ENCODE results near the gene RASGEF1C.
"Not testable (repeated sequence)": the region's sequence is repeated elsewhere in the genome, so short reads cannot be mapped to it uniquely, and the experiment has no call there.

RASGEF1C gene

DNA sequence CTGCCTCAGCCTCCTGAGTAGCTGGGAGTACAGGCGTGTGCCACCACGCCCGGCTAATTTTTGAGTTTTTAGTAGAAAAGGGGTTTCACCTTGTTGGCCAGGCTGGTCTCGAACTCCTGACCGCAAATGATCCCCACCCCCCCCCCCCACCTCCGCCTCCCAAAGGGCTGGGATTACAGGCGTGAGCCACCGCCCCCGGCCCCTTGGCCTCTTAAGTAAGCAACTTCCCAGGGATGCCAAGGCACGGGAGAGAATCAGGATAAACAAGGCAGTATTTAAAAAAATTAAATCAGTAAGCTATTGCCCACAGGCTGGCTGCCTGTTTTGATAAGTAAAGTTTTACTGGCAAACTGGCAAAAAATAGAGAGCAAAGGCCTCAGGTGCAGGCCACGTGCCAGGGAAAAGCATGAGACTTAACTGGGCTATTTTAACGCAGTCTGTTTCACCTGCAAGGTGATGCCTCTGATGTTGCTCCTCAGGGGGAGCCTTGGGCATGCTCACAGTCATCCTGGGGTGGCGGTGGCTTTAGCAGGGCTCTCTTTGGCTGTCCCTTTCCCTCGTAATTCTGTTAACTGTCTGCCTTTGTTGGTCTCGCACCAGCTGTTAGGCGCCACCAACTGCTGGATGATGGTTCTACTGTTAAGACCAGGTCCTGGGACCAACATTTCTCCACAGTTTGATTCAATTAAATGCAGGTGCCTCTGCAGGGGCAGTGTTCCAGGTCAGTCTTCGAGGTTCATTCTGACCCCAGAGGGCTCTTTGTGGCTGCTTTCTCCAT lies 118.1 kb downstream of the RASGEF1C start:
- TF ChIP-seq, protein P1, sequence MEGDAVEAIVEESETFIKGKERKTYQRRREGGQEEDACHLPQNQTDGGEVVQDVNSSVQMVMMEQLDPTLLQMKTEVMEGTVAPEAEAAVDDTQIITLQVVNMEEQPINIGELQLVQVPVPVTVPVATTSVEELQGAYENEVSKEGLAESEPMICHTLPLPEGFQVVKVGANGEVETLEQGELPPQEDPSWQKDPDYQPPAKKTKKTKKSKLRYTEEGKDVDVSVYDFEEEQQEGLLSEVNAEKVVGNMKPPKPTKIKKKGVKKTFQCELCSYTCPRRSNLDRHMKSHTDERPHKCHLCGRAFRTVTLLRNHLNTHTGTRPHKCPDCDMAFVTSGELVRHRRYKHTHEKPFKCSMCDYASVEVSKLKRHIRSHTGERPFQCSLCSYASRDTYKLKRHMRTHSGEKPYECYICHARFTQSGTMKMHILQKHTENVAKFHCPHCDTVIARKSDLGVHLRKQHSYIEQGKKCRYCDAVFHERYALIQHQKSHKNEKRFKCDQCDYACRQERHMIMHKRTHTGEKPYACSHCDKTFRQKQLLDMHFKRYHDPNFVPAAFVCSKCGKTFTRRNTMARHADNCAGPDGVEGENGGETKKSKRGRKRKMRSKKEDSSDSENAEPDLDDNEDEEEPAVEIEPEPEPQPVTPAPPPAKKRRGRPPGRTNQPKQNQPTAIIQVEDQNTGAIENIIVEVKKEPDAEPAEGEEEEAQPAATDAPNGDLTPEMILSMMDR (IDR thresholded peaks at IDR 0.05): peak; percentile 2
- DNase-seq (ENCODE audit: low spot score): no peak
- H3K4me3 ChIP-seq: peak overlapping the region; percentile 79
- H3K27ac ChIP-seq: no peak overlapping the region

DNA sequence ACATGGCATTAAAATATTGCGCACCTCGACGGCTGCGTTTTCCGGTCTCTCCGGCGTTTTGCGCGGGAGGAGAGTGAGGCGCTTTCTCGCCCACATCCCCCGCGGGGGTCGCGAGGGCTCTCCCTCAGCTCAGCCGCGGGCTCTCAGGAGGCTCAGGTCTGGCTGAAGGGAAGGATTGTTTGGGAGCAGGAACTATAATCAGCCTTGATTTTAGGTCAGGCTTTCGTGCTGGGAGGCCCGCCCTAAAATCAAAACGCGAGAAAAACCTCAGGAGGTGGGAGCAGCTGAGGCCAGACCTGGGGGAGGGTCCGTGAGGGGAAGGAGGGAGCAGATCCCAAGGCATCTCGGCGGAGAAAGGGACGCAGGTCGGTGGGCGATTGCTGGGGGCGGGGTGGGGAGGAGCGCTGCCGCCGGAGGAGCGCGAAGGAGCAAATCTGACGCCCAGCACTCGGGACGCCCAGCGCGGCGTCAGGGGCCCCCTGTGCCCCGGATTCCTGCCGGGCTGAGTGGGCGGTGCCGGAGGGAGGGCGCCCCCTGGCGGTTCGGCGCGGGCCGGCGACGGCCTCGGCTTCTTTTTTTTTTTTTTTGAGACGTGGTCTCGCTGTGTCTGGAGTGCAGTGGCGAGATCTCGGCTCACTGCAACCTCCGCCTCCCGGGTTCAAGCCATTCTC lies 118.8 kb downstream of the RASGEF1C start:
- Histone ChIP-seq H3K4me3 (peak overlapping the region; percentile 79), H3K27ac (peak overlapping the region in 1 of 2 donors; percentile 77)
- TF ChIP-seq, protein P1 (IDR thresholded peaks at IDR 0.05): peak; percentile 86
- DNase-seq (ENCODE audit: low spot score): no peak

DNA sequence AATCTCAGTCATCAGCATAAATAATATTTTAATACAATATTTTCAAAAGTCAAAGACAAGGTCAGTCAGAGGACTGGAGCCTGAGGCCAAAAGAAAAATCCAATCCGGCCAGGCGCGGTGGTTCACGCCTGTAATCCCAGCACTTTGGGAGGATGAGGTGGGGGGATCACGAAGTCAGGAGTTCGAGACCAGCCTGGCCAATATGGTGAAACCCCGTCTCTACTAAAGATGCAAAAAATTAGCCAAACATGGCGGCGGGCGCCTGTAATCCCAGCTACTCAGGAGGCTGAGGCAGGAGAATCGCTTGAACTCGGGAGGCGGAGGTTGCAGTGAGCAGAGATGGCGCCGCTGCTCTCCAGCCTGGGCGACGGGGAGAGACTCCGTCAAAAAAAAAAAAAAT lies 119.4 kb downstream of the RASGEF1C start:
- not testable (repeated sequence) for DNase-seq (ENCODE audit: low spot score); H3K27ac ChIP-seq
- peak overlapping the region; percentile 79 for H3K4me3 ChIP-seq

DNA sequence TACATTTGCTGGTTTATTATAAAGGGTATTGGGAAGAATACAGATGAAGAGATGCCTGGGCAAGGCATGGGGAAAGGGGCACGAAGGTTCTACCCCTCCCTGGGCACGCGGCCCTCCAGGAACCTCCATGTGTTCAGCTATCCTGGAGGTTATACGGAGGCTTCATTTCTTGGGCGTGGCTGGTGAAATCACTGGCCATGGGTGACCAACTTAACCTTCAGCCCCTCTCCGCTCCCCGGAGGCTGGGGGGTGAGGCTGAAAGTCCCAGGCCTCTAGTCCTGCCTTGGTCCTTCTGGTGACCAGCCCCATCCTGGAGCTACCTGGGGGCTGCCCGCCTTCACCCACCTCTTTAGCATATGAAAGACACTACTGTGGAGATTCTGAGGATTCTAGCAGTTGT lies 120.5 kb downstream of the RASGEF1C start:
- no peak for DNase-seq (ENCODE audit: low spot score)
- Histone ChIP-seq H3K4me3 (no peak overlapping the region), H3K27ac (no peak overlapping the region)
- TF ChIP-seq, protein P1 (IDR thresholded peaks at IDR 0.05): no peak

DNA sequence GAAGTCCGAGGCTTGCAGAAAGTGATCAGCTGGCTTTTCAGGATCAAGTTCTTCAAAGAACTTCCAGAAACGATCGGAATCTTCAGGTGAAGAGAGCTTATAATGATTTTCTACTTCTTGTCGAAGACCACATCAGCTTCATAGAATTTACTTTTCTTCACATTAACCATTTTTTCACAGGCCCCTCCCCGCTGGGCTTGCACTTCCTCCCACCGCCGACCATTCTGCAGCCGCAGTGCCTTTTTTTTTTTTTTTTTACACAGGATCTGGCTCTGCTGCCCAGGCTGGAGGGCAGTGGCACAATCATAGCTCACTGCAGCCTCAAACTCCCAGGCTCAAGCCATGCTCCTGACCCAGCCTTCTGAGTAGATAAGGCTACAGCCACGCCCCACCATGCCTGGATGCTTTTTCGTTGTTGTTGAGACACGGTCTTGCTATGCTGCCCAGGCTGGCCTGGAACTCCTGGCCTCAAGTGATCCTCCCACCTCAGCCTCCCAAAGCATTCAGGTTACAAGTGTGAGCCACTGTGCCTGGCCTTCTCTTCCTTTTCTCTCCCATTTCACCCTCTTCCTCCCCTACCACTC lies 122.1 kb downstream of the RASGEF1C start:
- TF ChIP-seq, protein P1 (IDR thresholded peaks at IDR 0.05): no peak
- DNase-seq (ENCODE audit: low spot score): no peak
- no peak overlapping the region for H3K27ac ChIP-seq
- H3K4me3 ChIP-seq: no peak overlapping the region

GRCh38 chr5:180085837-180086236 lies 123.2 kb downstream of the RASGEF1C start:
- TF ChIP-seq, protein P1 (IDR thresholded peaks at IDR 0.05): no peak
- Histone ChIP-seq H3K27ac (no peak overlapping the region), H3K4me3 (no peak overlapping the region)
- DNase-seq (ENCODE audit: low spot score): no peak

- no peak for DNase-seq (ENCODE audit: low spot score)
- TF ChIP-seq, protein P1 (IDR thresholded peaks at IDR 0.05): no peak
- H3K27ac ChIP-seq: no peak overlapping the region
- H3K4me3 ChIP-seq: no peak overlapping the region
Measured at GRCh38 chr5:180084638-180085561, 124.1 kb downstream of the RASGEF1C start.
